Neutrophil (primary cell): ENCODE measurements around the gene ELMO3.

Source experiments
- H3K27ac ChIP-seq: fragments of 200-600 bp; sonication (generic); 2 replicates; pipeline ENCODE4 v1.5.1; 2016; ENCODE audit warnings: mild to moderate bottlenecking, moderate library complexity
- H3K27me3 ChIP-seq: fragments of 200-600 bp; sonication (generic); 2 replicates; pipeline ENCODE4 v1.6.0; 2016; ENCODE audit warnings: mild to moderate bottlenecking
- H3K36me3 ChIP-seq: fragments of 200-600 bp; sonication (generic); 2 replicates; pipeline ENCODE4 v1.5.1; 2017
- H3K4me1 ChIP-seq, 2 experiments: fragments of 200-600 bp in 1 of 2; sonication (generic) in 1 of 2; 1 replicate in 1 of 2; 2 replicates in 1 of 2; pipeline versions ENCODE4 v1.5.1 to v1.6.1; 2013 to 2016; ENCODE audit warnings: low read depth in 1 of 2, low read length in 1 of 2, mild to moderate bottlenecking in 1 of 2, moderate library complexity in 1 of 2; ENCODE audit not compliant: control insufficient read depth in 1 of 2, insufficient read depth in 1 of 2
- H3K4me3 ChIP-seq, 2 experiments: fragments of 200-600 bp in 1 of 2; sonication (generic) in 1 of 2; 1 replicate in 1 of 2; 2 replicates in 1 of 2; pipeline ENCODE4 v1.5.1; 2013 to 2016; ENCODE audit warnings: low read depth in 1 of 2, low read length in 1 of 2, mild to moderate bottlenecking in 1 of 2, moderate library complexity in 1 of 2
- H3K9me3 ChIP-seq: fragments of 200-600 bp; sonication (generic); 2 replicates; pipeline ENCODE4 v1.5.1; 2016
- CTCF ChIP-seq: fragments of 200-600 bp; sonication (generic); IDR thresholded peaks from 2 replicates; pipeline ENCODE4 v1.5.1; 2016; ENCODE audit warnings: antibody characterized with exemption

ELMO3 gene

GRCh38 chr16:67252609-67253497 lies 53.9 kb downstream of the ELMO3 start:
- no peak for TF ChIP-seq CTCF
- Histone ChIP-seq H3K36me3 (no peaks in the 10 kb centered on the region), H3K4me3 (no peak overlapping the region), H3K4me1 (peaks cover 10 to 12% of the 10 kb centered on the region in 2 experiments), H3K27ac (no peak overlapping the region), H3K27me3 (peaks cover 46% of the 10 kb centered on the region), H3K9me3 (no peaks in the 10 kb centered on the region)
